T-helper 9 cell (primary cell): ENCODE results near the gene C2CD2L.
"Not testable (repeated sequence)": the region's sequence is repeated elsewhere in the genome, so short reads cannot be mapped to it uniquely, and the experiment has no call there.

ENCODE experiments used
- DNase-seq: peaks from one replicate; pipeline ENCODE4 v3.0.0-alpha.2; 2020
- total RNA-seq, 2 donors: gene quantifications; one replicate each; lab custom pipeline; 2026; lab: John Stamatoyannopoulos, UW

Gene C2CD2L
- 43.0 to 43.7 reads per million in 2 donors for total RNA-seq

- peak; percentile 82 for DNase-seq
Measured at GRCh38 chr11:119106564-119107537, at the start of gene C2CD2L. C2CD2L (plus strand) TSS chr11:119107344; CDS start chr11:119107742, 398 bp downstream.

DNA sequence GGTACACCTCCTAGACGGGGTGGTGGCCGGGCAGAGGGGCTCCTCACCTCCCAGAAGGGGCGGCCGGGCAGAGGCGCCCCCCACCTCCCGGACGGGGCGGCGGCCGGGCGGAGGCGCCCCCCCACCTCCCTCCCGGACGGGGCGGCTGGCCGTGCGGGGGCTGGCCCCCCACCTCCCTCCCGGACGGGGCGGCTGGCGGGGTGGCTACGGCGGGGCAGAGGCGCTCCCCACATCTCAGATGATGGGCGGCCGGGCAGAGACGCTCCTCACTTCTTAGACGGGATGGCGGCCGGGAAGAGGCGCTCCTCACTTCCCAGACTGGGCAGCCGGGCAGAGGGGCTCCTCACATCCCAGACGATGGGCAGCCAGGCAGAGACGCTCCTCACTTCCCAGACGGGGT lies 48.0 kb upstream of the C2CD2L start:
- not testable (repeated sequence) for DNase-seq

DNA sequence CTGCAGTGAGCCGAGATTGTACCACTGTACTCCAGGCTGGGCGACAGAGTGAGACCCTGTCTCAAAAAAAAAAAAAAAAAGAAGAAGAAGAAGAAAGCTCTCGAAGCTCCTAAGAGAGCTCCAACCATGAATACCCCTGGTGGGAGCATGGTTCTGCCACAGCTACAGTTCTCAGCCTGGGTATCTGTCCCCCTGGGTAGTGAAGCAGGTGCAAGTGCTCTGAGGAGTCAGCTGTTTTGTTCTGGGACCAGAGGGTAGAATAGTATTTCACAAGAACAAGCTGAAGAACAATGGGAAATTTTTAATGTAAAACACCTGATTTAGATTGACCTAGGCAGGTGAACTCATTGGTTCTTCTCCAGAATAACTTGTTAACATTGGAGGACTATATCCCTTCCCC lies 45.9 kb upstream of the C2CD2L start:
- DNase-seq = no peak

DNA sequence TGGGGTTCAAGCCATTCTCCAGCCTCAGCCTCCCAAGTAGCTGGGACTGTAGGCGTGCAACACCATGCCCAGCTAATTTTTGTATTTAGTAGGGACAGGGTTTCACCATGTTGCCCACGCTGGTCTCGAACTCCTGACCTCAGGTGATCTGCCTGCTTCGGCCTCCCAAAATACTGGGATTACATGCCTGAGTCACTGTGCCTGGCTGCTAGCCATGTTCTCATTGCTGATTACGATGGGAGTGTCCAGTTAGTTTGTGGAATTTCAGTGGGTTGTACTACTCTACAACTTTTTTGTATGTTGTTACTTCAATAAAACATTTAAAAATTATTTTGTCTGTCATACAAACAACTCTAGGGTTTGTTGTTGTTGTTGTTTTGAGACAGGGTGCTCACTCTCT lies 44.4 kb upstream of the C2CD2L start:
- no peak for DNase-seq

DNA sequence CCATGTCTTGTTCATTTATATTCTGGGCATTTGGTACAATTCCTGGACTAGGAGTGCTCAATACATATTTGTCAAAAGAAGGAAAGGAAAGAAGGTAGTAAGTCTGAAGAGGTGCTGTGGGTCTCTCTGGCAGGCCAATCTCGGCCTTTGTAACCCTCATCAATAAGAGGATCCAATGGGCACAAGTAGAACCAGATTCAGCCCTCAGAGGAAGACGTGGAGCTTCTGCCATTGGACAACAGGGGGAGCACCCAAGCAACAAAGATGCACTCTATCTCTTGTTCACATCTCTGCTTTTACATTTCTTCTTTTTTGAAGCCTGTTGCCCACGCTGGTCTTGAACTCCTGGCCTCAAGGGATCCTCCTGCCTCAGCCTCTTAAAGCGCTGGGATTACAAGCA lies 41.8 kb upstream of the C2CD2L start:
- peak; percentile 13 for DNase-seq

- peak; percentile 98 for DNase-seq
Measured at GRCh38 chr11:119067371-119068222, 39.5 kb upstream of the C2CD2L start, which contains the start of gene VPS11. VPS11 (plus strand) TSS chr11:119067818; CDS start chr11:119067824, 6 bp downstream.

DNA sequence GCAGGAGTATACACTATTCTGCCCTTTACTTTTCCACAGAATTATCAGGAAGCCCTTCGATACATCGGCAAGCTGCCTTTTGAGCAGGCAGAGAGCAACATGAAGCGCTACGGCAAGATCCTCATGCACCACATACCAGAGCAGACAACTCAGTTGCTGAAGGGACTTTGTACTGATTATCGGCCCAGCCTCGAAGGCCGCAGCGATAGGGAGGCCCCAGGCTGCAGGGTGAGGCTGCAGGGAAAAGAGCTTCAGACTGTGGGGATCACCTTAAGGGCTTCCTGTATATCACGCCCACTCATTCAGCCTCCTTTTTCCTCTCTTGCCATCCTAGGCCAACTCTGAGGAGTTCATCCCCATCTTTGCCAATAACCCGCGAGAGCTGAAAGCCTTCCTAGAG lies 29.3 kb upstream of the C2CD2L start:
- no peak for DNase-seq

DNA sequence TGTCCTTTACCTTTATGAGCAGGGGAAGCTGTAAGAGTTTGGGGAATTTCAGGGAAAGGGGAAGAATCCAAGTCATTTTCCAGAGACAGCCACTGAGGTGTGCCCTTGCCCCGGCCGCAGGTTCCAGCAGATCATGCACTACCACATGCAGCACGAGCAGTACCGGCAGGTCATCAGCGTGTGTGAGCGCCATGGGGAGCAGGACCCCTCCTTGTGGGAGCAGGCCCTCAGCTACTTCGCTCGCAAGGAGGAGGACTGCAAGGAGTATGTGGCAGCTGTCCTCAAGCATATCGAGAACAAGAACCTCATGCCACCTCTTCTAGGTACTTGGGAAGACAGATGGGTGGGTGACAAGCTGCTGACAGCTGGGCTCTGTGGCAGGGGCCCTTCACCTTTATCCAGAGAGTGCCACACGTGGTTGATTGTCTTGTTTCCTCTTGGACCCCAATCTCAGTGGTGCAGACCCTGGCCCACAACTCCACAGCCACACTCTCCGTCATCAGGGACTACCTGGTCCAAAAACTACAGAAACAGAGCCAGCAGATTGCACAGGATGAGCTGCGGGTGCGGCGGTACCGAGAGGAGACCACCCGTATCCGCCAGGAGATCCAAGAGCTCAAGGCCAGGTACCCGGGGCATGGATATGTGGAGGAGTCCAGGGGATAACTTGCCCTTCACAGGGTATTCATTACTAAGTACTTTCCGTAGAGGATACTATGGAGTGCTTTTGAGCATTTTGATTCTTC lies 28.3 kb upstream of the C2CD2L start:
- no peak for DNase-seq

- DNase-seq = no peak
Measured at GRCh38 chr11:119081682-119082260, 25.4 kb upstream of the C2CD2L start.

DNA sequence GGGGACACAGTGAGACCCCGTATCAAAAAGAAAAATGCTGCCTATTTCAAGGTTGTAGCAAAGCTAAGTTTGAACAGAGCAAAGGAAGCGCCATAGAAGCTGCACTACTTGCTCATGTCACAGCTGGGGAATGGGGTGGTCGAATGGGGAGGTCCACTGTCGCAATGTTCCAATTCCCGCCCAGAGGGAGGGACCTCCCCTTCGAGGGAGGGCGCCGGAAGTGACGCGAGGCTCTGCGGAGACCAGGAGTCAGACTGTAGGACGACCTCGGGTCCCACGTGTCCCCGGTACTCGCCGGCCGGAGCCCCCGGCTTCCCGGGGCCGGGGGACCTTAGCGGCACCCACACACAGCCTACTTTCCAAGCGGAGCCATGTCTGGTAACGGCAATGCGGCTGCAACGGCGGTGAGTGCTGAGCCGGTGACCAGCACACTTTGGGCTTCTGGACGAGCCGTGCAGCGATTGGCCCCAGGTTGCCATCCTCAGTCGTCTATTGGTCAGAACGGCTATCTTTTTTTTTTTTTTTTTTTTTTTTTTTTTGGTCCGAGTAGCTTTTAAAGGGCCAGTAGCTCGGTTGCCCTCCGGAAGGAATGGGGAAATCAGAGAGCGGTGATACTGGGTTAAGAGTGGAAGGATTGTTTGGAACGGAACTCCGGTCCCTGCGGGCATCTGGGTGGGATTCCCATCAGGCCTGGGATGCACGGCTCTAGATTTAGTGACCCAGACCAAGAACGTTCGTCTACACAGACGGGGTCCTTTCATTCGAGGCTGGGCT lies 22.3 kb upstream of the C2CD2L start, which contains the start of gene HMBS:
HMBS (plus strand) TSS at position 219 of the 774 bp plus-strand sequence; CDS start at position 372, 153 bp downstream.
- DNase-seq = peak; percentile 87

GRCh38 chr11:119085437-119085847 lies 21.7 kb upstream of the C2CD2L start:
- DNase-seq = peak; percentile 11

DNA sequence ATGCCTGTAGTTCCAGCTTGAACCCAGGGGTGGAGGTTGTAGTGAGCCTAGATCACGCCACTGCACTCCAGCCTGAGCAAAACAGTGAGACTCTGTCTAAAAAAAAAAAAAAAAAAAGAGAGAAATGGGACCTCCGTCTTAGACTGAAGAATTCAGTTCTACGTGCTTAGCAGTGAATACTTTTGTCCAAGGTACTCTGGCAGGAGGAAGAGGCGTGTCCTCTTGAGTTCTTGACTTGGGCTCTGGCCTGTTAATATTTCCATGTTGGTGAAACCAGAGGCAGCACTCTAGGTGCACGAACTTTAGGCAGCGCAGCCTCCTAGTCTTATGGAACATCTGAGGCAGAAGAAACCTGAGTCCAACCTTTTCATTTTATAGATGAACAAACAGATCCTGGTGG lies 20.0 kb upstream of the C2CD2L start:
- no peak for DNase-seq

- DNase-seq = no peak
Measured at GRCh38 chr11:119087747-119088241, 19.4 kb upstream of the C2CD2L start.

DNA sequence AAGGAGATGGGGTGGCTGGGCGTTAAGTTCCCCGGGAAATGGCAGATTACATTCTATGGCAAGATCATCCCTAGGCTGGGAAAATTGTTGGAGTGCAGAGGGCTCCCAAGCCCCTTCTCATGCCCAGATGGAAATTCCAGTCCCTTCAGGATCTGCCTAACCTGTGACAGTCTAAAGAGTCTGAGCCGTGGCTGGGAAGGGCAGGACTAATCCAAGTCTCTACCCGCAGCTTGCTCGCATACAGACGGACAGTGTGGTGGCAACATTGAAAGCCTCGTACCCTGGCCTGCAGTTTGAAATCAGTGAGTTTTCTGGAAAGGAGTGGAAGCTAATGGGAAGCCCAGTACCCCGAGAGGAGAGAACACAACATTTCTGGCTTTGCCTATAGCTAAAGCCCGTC lies 18.7 kb upstream of the C2CD2L start:
- DNase-seq = no peak

- no peak for DNase-seq
Measured at GRCh38 chr11:119089319-119089718, 17.8 kb upstream of the C2CD2L start.

DNA sequence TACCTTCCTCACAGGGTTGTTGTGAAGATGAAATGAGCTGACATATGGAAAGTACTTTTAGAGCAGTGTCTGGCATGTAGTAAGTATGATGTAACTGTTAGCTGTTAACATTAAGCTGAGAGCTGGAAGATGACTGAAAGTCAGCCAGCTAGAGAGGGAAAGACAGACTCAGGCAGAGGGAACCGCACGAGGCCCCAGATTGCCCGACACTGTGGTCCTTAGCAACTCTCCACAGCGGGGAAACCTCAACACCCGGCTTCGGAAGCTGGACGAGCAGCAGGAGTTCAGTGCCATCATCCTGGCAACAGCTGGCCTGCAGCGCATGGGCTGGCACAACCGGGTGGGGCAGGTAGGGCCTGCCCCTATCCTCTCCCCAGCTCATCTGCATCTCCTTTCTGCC lies 16.0 kb upstream of the C2CD2L start:
- DNase-seq = no peak

GRCh38 chr11:119091966-119092879 lies 14.9 kb upstream of the C2CD2L start:
- no peak for DNase-seq

DNA sequence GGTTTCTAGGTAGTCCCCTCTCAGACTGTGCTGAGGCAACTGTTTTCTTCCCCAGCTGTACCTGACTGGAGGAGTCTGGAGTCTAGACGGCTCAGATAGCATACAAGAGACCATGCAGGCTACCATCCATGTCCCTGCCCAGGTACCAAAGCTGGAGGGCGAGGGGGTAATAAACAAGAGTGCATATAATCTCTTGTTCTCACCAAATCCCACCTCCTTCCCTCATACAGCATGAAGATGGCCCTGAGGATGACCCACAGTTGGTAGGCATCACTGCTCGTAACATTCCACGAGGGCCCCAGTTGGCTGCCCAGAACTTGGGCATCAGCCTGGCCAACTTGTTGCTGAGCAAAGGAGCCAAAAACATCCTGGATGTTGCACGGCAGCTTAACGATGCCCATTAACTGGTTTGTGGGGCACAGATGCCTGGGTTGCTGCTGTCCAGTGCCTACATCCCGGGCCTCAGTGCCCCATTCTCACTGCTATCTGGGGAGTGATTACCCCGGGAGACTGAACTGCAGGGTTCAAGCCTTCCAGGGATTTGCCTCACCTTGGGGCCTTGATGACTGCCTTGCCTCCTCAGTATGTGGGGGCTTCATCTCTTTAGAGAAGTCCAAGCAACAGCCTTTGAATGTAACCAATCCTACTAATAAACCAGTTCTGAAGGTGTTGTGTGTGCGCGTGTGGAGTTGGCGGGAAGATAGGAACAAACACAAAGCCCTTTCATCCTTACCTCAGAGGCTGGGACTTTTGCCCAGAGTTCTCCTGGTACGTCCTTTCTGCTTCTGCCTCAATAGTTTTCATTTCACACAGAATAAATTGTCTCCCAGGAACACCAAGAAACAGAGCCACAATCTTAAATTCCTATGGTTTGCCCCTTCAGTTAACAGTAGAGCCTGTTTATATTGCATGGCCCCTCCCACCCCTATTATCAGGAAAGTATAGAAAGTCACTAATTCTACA lies 14.0 kb upstream of the C2CD2L start:
- DNase-seq = no peak
